Measurements from ENCODE around the gene PGS1. TPM values are rescaled to one million over a fixed set of nuclear protein-coding genes. Genes with fewer than 3 reads are reported as not detected.

Gene PGS1
- total and polyA plus RNA-seq, 10 of the 15 experiments (the other 5 are each of a cell fraction or from before 2014, with no cell fraction given): 1.3 to 37.6 (median 27.4) TPM

DNA sequence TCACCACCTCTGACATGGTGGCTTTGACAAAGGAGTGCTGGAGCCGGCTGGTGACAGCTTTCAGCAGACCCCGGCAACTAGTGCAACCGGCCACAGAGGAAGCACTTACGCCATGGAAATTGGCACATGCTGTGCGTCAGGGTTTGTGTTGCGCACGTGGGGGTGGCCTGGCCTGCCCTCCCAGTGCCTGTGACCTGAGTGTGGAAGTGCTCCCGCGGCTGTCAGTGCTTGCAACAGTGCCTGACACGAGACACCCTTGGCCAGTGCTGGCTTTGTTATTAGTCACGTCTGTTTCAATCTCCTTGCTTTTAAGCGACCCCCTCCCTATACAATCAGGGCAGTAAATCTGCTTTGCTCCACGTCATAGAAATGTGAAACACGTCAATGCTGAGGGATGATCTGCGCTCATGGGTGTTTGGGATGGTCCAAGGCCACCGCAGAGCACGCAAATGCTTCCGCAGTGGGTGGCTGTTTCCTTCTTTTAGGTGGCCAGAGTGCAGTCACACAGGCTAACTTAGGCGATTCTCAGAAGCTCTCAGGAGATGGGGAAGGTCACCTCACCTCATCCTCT is 64.3 kb downstream of the PGS1 start (continued):
- TF ChIP-seq, protein P1, sequence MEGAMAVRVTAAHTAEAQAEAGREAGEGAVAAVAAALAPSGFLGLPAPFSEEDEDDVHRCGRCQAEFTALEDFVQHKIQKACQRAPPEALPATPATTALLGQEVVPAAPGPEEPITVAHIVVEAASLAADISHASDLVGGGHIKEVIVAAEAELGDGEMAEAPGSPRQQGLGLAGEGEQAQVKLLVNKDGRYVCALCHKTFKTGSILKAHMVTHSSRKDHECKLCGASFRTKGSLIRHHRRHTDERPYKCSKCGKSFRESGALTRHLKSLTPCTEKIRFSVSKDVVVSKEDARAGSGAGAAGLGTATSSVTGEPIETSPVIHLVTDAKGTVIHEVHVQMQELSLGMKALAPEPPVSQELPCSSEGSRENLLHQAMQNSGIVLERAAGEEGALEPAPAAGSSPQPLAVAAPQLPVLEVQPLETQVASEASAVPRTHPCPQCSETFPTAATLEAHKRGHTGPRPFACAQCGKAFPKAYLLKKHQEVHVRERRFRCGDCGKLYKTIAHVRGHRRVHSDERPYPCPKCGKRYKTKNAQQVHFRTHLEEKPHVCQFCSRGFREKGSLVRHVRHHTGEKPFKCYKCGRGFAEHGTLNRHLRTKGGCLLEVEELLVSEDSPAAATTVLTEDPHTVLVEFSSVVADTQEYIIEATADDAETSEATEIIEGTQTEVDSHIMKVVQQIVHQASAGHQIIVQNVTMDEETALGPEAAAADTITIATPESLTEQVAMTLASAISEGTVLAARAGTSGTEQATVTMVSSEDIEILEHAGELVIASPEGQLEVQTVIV (IDR thresholded peaks at IDR 0.05; ENCODE audit: borderline replicate concordance, partially characterized antibody): no peak
- TF ChIP-seq, protein P2, sequence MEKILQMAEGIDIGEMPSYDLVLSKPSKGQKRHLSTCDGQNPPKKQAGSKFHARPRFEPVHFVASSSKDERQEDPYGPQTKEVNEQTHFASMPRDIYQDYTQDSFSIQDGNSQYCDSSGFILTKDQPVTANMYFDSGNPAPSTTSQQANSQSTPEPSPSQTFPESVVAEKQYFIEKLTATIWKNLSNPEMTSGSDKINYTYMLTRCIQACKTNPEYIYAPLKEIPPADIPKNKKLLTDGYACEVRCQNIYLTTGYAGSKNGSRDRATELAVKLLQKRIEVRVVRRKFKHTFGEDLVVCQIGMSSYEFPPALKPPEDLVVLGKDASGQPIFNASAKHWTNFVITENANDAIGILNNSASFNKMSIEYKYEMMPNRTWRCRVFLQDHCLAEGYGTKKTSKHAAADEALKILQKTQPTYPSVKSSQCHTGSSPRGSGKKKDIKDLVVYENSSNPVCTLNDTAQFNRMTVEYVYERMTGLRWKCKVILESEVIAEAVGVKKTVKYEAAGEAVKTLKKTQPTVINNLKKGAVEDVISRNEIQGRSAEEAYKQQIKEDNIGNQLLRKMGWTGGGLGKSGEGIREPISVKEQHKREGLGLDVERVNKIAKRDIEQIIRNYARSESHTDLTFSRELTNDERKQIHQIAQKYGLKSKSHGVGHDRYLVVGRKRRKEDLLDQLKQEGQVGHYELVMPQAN (conservative IDR thresholded peaks at IDR 0.05): no peak
- TF ChIP-seq, protein P3, sequence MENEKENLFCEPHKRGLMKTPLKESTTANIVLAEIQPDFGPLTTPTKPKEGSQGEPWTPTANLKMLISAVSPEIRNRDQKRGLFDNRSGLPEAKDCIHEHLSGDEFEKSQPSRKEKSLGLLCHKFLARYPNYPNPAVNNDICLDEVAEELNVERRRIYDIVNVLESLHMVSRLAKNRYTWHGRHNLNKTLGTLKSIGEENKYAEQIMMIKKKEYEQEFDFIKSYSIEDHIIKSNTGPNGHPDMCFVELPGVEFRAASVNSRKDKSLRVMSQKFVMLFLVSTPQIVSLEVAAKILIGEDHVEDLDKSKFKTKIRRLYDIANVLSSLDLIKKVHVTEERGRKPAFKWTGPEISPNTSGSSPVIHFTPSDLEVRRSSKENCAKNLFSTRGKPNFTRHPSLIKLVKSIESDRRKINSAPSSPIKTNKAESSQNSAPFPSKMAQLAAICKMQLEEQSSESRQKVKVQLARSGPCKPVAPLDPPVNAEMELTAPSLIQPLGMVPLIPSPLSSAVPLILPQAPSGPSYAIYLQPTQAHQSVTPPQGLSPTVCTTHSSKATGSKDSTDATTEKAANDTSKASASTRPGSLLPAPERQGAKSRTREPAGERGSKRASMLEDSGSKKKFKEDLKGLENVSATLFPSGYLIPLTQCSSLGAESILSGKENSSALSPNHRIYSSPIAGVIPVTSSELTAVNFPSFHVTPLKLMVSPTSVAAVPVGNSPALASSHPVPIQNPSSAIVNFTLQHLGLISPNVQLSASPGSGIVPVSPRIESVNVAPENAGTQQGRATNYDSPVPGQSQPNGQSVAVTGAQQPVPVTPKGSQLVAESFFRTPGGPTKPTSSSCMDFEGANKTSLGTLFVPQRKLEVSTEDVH (IDR thresholded peaks at IDR 0.05; ENCODE audit: low read depth, partially characterized antibody): no peak
- TF ChIP-seq IKZF1 (conservative IDR thresholded peaks at IDR 0.05): no peak
- TF ChIP-seq YBX1 (IDR thresholded peaks at IDR 0.05): no peak
- no peak for TF ChIP-seq ZZZ3 (IDR thresholded peaks at IDR 0.05; ENCODE audit: control insufficient read depth, insufficient read length, low read depth)
